ENCODE data around the gene APBA1. TPM values are rescaled to one million over a fixed set of nuclear protein-coding genes. Genes with fewer than 3 reads are reported as not detected.
"Not testable (repeated sequence)": the region's sequence is repeated elsewhere in the genome, so short reads cannot be mapped to it uniquely, and the experiment has no call there.

Gene APBA1
- total and polyA plus RNA-seq, 12 donors: 0.66 to 5.7 (median 2.5) TPM

DNA sequence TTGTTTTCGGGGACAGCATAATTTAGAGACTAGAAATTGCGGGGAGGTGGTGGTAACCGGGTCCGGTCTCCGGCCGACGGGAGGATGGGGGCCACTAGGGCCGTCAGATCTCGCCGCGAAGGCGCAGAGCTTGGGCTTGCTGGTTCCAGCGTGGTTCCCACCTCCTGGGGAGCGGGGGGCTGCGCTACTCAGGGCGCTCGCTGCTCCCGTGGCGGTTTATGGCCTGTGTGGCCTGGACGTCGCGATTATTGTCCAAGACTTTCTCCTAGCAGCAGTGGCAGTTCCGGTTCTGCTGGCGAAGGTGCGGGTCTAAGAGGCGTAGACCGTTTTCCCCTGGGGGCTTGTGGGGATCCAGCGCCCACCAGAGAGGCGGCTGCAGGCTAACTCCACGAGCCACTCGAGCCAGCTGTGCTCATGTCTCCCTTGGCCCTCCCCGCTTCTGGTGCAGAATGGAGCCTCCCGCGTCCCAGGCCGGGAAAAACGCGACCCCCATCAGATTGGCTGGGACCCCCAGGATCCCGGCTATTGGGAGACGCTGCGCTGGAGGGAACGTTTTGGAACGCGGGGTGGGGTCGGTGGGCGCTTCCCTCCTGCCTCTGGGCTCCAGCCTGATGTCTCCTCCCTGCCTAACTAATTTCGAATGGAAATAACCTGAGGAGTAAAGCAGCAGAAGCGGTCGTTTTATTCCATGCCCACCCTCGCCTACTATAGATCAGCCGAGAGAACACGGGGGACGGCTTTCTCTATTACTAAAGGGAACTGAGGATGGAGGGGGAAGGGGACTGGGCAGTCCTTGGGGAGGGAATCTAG, 260.0 kb downstream of the APBA1 start:
- peak overlapping the region in 2 of 10 donors; percentile 35 to 46 for H3K27ac ChIP-seq
- peaks cover 0 to 12% (median 0%) of the 10 kb centered on the region in 9 donors for H3K4me1 ChIP-seq
- H3K9me3 ChIP-seq: no peaks in the 10 kb centered on the region
- no peaks in the 10 kb centered on the region for H3K27me3 ChIP-seq
- ATAC-seq (peak in 5 of 8 donors; percentile 10 to 64 (median 31)), DNase-seq (no peak)
- WGBS, 2 donors: 66 to 76% methylated on average over 52 of the region's 52 CpGs
- intact Hi-C loops (cut with DNase I): no loop called here
- H3K4me3 ChIP-seq: peak overlapping the region in 4 of 10 donors; percentile 16 to 42 (median 32)
- no peaks in the 10 kb centered on the region for H3K36me3 ChIP-seq
- TF ChIP-seq, protein P1, sequence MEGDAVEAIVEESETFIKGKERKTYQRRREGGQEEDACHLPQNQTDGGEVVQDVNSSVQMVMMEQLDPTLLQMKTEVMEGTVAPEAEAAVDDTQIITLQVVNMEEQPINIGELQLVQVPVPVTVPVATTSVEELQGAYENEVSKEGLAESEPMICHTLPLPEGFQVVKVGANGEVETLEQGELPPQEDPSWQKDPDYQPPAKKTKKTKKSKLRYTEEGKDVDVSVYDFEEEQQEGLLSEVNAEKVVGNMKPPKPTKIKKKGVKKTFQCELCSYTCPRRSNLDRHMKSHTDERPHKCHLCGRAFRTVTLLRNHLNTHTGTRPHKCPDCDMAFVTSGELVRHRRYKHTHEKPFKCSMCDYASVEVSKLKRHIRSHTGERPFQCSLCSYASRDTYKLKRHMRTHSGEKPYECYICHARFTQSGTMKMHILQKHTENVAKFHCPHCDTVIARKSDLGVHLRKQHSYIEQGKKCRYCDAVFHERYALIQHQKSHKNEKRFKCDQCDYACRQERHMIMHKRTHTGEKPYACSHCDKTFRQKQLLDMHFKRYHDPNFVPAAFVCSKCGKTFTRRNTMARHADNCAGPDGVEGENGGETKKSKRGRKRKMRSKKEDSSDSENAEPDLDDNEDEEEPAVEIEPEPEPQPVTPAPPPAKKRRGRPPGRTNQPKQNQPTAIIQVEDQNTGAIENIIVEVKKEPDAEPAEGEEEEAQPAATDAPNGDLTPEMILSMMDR (IDR thresholded peaks at IDR 0.05): no peak

GRCh38 chr9:69411246-69411645, 260.9 kb downstream of the APBA1 start:
- intact Hi-C loops (cut with DNase I): no loop called here
- TF ChIP-seq, protein P1 (IDR thresholded peaks at IDR 0.05): no peak
- peak in 1 of 8 donors; percentile 11 for ATAC-seq
- no peak overlapping the region for H3K4me3 ChIP-seq
- H3K36me3 ChIP-seq: no peaks in the 10 kb centered on the region
- no peaks in the 10 kb centered on the region for H3K27me3 ChIP-seq
- H3K27ac ChIP-seq: no peak overlapping the region
- WGBS, 2 donors: 97 to 98% methylated on average over 3 of the region's 3 CpGs
- no peaks in the 10 kb centered on the region for H3K9me3 ChIP-seq
- no peak for DNase-seq
- peaks cover 0 to 12% (median 0%) of the 10 kb centered on the region in 9 donors for H3K4me1 ChIP-seq

DNA sequence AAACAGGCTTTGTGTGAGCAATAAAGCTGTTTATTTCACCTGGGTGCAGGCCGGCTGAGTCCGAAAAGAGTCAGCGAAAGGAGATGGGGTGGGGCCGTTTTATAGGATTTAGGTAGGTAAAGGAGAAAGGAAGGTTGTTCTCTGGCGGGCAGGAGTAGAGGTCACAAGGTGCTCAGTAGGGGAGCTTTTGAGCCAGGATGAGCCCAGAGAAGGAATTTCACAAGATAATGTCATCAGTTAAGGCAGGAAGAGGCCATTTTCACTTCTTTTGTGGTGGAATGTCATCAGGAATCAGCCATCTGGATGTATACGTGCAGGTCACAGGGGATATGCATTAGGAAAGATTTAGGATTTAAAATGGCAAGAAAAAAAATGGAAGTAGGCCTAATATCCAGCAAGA, 262.2 kb downstream of the APBA1 start:
- DNase-seq; intact Hi-C loops (cut with DNase I): not testable (repeated sequence)
- WGBS, 2 donors: 88 to 91% methylated on average over 6 of the region's 6 CpGs

GRCh38 chr9:69400470-69400869, 271.7 kb downstream of the APBA1 start:
- intact Hi-C loops (cut with DNase I): no loop called here
- DNase-seq: no peak
- no peak for ATAC-seq
- H3K27ac ChIP-seq: no peak overlapping the region
- no peaks in the 10 kb centered on the region for H3K9me3 ChIP-seq
- H3K4me1 ChIP-seq: peaks cover 0 to 14% (median 0%) of the 10 kb centered on the region in 9 donors
- H3K36me3 ChIP-seq: no peaks in the 10 kb centered on the region
- WGBS, 2 donors: 95 to 100% methylated on average over 1 of the region's 1 CpG
- H3K27me3 ChIP-seq: no peaks in the 10 kb centered on the region
- TF ChIP-seq, protein P1 (IDR thresholded peaks at IDR 0.05): no peak
- no peak overlapping the region for H3K4me3 ChIP-seq

More for the DNA sequence above, 262.2 kb downstream of the APBA1 start:
- peaks cover 0 to 12% (median 0%) of the 10 kb centered on the region in 9 donors for H3K4me1 ChIP-seq
- not testable (repeated sequence) for ATAC-seq, H3K4me3 ChIP-seq, H3K27ac ChIP-seq, H3K27me3 ChIP-seq, H3K36me3 ChIP-seq, H3K9me3 ChIP-seq
